Stimulated activated CD4-positive, alpha-beta T cell treated with anti-CD3 and anti-CD28 coated beads, Interleukin-15, amount 100 ng/mL, for 1 hour (primary cell): Measurements from ENCODE around the gene SERTAD4.

Source experiments
- DNase-seq, 2 donors: peaks; one replicate each; pipeline ENCODE4 v3.0.0-alpha.2; 2020; ENCODE audit warnings: low read depth in 1 of 2, low spot score in 1 of 2

The SERTAD4 gene

DNA sequence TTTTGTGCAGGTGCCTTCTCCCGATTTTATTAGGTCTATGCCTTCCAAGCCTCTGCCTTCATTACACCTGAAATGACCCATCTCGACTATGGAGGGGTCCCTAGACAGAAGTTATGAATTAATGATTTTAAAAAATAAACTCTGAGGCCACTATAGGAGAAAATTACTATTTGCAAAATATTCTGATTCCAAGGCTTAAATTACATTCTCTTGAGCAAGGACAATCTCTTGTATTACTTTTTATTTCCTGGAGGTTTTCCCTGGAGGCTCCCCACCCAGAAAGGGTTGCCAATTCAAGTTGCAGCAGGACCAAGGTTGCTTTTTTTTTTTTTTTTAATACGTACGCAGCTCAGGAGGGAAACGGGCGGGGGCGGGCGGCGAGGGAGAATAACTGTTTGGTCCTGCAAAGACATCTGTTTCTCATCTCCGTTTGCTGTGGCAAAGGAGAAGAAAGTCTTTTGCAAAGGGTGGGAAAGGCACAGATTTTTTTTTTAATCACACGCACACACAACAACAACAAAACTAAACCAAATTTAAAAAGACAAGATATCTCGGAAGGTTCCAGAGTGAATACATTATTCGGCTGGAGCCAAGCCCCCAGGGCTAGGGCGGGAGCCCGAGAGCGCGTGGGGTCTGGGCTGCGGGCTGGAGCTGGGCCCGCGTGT lies 618 bp upstream of the SERTAD4 start:
- DNase-seq, result no peak

DNA sequence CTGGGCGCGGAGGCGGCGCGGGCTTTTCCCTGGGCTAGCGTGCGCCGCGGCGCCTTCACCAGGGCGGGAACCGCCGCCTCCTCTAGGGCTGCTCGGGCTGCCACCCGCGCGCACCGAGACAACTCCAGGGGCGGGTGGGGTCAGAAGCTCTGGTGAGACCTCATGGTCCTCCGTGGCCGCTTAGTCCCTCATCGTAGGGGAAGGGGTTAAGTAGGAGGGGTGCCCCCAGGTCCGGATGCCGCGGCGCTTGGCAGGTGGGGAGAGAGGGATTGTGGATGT lies 559 bp downstream of the SERTAD4 start:
- DNase-seq, result no peak

DNA sequence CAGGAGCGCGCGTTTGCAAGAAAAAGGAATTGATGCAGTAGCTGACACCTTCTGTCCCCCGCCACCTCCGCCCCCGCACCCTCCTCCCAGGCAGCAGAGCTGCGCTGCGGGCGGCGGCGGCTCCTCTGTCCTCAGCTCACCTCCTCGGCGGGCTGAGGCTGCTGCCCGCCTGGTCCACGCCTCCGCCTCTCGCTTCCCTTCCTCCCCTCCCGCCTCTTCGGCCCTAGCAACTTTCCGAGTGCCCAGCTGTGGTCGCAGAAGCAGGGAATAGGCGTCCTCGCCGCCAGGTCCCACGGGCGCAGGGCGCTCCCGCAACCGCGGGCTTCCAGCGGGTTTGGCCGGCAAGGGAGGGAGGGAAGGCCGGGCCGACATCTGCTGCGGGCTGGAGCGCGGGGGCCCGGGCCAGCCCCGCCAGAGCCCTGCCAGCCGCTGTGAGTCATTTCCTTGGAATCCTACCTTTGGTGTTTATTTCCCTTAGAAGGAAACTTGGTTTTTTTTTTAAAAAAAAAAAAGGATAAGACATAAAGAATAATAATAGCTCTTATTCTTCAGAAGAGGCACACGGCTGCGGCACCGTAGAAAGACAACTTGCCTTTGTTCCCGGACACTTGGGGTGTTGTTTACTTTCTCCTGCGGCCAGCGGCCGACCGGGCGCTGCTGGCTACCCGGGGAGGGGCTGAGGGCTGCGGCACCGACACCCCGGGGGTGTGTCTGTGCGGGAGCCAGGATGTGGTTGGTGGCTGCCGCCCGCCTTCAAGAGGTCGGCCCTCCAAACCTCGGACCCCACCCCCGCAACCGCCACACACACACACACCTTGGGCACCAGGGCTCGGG lies 1.1 kb downstream of the SERTAD4 start:
- DNase-seq, result no peak

- no peak for DNase-seq
These were observed 1.7 kb downstream of the SERTAD4 start for GRCh38 chr1:210234329-210234757.

- DNase-seq, result no peak
These were observed 2.9 kb downstream of the SERTAD4 start for GRCh38 chr1:210235363-210236053.

DNA sequence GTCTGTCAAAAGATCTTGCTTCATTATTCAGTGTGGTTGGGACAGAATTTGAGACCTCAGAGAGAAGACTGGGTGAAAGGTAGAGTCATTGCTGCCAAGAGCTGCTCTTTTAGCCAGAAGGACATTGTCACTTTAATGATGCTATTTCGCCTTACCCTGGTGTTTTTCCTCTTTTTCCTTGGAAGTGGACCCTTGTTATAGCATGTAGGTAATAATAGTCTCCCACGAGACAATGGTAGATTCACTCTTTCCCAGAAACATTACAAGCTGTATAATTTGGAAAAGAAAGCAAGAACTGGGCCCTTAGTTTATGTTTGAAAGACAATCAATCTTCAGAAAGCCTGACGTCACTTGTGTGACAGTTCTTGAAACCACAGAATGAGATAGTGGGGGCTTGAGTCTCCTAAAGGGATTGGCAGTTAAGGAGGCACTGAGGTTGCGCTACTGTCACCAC lies 3.8 kb downstream of the SERTAD4 start:
- DNase-seq, result no peak

- no peak for DNase-seq
These were observed 4.3 kb downstream of the SERTAD4 start for GRCh38 chr1:210236840-210237409.

DNA sequence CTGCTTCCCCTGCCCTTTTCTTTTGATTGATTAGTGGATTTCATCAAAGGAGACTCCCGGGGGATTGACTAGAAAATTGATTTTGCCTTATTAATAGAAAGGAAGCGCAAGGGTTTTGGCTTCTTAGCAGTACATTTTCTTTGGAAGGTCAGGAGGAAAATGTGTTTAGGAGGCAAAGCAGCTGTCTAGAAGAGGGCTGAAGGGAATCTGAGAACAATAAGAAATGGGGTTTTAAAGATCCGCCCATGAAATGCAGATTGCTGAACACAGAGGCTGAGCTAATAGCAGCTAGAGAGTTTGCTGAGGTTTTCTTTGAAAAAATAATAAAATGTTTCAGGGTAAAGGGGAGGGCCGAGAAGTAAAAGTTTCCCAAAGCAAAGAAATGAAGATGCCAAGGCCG lies 4.9 kb downstream of the SERTAD4 start:
- no peak for DNase-seq

DNA sequence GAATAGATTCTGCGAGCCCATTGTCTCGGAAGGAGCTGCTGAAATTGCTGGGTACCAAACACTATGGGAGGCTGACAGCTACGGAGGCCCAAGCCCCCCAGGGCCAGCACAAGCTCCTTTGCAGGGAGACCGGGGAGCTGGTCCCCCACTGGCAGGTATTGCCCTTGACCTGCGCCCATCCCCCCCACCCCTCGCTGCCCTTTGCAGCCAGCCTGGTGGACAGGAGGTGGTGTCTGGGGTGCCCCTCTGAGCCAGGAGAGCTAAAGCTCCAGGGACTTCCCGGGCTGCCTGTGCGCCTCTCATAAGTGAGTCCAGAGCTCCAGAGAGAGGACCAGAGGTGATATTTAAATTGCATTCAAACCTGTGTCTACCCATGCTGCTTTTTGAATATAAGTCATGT lies 5.4 kb downstream of the SERTAD4 start:
- no peak for DNase-seq

- DNase-seq, result no peak
These were observed 6.9 kb downstream of the SERTAD4 start for GRCh38 chr1:210239349-210240111.

- no peak for DNase-seq
These were observed 8.5 kb downstream of the SERTAD4 start for GRCh38 chr1:210241121-210241520.

DNA sequence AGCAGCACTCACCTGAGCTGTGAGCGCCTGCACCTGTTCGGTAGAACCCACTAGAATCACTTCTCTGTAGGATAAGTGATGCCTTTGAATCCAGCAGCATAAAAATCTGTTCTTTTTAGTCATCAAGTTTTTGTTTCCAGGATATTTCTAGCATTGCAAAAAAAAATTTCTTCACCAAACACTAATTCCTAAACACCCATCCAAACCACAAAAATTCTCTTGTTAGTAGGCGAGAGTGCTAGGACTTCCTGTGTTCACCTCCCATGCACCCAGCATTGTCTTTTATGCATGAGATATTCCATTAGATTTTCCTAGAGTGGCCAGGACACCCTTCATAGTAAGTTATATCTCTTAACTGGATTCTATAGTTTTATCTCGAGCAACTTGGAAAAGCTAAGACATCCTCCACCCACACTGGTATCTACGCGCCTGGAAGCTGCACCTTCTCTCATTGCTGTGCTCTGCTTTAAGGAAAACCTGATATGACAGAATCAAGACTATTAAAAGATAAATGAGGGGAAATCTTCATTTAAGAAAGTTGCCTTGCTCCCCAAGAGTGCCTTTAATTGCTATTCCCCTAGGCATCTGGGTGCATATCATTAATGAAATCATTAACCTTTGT lies 12.3 kb downstream of the SERTAD4 start:
- no peak for DNase-seq

DNA sequence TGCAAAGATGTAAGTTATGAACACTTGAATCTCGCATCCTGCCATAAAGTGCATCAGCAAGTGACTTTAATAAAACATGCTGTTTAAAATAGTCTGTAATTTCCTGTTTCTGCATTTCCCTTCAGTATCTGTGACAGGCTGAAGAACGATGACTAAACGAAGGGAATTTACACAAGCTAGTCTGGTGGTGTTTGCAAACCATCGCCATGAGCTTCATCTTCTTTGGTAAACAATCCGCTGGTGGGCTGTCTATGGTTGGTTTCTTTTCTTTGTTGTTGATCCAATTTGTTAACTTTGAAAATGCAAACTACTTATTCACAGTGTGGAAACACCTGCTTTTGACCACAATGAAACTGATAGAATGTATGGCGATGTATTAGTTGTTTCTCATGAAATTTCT lies 13.9 kb downstream of the SERTAD4 start:
- DNase-seq, result no peak

- no peak for DNase-seq
These were observed 15.7 kb downstream of the SERTAD4 start for GRCh38 chr1:210248341-210248740.

GRCh38 chr1:210250665-210250997 lies 18.0 kb downstream of the SERTAD4 start:
- no peak for DNase-seq

DNA sequence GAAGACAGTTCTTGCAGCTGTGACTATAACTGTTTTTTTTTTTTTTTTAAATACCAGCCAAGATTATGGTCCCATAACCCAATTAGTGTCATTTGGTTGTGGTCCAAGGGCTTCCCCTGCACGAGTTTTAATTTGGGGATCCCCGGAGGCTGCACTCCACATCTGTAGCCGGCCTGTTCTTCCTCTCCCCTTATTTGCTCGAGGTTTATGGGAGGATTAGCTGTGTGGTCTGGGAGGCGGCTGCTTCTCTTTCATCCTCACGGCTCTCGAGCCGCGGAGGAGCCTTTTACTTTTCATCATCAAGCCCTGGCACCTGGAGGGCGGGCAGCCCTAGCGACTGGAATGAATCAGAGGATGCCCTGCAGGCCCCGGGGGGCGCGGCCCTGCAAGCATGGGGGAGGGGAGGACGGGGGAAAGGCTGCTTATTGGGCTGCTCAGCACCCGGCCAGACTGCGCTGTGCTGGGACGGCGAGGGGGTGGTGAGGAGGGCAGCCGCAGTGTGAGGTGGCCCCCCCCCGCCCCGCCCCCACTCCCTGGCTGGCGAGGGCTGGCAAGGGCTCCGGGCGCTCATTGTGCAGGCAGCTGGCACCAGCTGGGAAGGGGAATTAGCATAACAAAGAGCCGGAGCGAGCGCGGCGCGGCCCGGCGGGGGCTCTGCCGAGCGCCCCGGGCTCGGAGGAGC lies 18.5 kb downstream of the SERTAD4 start:
- no peak for DNase-seq

DNA sequence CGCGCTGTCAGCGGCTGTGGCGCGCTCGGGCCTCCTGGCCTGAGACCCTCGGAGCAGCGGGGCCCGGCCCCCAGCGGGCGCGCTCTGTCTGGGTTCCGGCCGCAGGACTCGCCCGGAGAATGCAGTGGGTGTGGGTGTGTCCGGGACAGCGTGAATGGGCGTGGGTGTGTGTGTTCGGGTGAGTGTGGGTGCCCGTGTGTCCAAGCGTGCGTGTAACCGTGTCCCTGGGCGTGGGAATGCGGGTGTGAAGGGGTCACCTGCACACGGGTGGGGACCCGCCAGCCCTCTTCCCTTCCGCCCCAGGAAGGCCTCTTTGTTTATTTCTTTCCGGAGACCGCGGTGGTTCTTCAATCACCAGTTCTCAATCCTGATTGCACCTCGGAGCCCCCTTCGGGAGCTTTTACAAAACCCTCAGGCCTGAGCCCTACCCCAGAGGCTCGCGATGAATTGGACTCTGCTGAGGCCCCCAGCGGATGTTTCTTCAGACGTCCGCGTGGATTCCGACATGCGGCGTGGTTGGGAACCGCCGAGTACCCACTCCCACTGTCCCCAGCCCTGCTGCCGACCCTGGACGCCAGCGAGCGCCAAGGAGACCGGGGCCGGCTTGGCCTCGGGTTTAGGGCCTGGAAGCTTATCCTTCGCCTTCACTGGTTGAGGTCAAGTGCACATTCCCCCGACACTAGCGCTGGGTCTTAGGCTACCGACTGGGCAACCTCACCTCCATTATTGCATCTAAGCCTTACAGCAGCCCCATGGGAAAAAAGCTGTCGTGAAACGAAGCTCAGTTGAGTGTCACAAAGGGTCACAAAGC lies 19.3 kb downstream of the SERTAD4 start:
- no peak for DNase-seq

- no peak for DNase-seq
These were observed 20.0 kb downstream of the SERTAD4 start for GRCh38 chr1:210252621-210253051.

DNA sequence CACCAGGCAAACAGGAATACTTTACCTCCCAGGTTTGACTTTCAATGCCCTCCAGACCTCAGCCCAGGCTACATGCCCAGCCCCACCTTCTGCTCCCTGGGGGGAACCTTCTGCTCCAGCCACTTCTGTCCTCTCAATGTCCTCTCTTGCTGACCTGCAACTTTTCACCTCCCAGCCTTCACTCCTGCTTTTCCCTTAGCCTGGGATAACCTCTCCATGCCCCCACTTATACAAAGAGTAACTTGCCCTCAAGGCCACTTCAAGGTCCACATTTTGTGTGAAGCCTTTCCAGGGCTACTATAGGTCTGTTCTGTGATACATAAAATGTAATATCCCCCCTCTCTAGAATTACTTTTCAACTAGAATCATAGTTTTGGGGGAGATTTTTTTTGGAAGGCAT lies 21.7 kb downstream of the SERTAD4 start:
- DNase-seq, result no peak
